ENCODE measurements around the gene WWC1. TPM values are rescaled to one million over a fixed set of nuclear protein-coding genes. Genes with fewer than 3 reads are reported as not detected.

Gene WWC1
- total and polyA plus RNA-seq, 10 of the 15 experiments (the other 5 are each of a cell fraction or from before 2014, with no cell fraction given), result 0.50 to 7.8 (median 2.5) TPM

DNA sequence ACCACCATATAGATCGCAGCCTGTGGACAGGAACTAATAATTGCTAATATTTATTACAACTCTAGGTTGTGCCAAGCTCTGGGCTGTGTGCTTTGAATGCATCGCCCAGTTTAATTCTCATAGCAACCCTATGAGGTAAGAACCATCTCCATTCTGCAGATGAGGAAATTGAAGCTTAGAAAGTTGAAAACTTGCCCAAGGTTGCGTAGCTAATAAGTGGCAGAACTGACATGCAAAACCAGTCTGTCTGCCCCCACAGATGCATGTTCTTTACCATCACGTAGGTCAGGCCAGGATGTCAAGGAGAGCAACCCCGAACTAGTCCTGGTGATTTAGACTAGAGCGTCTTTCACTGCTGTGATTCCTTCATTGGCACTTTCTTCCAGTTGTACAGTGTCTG, 15.6 kb downstream of the WWC1 start:
- Histone ChIP-seq H3K4me2 (ENCODE audit: control insufficient read depth, insufficient read depth) (no peak overlapping the region), H3K9ac (ENCODE audit: control insufficient read depth, insufficient read depth, low read length) (no peak overlapping the region), H3K9me3 (replicated peaks; ENCODE audit: control insufficient read depth, insufficient read depth, low read length) (no peaks in the 10 kb centered on the region), H3K79me2 (ENCODE audit: control insufficient read depth, insufficient read depth, low read length) (no peaks in the 10 kb centered on the region), H3K27ac (ENCODE audit: control insufficient read depth, insufficient read depth) (no peak overlapping the region), H3K4me1 (ENCODE audit: control insufficient read depth, insufficient read depth, low read length) (peaks cover 3% of the 10 kb centered on the region), H3K36me3 (ENCODE audit: control insufficient read depth in 2 of 2, insufficient read depth in 2 of 2, low read length in 1 of 2) (no peaks in the 10 kb centered on the region), H3K4me3 (no peak overlapping the region), H3K27me3 (replicated peaks in 1 of 2; ENCODE audit: control insufficient read depth in 2 of 2, insufficient read depth in 2 of 2, low read length in 1 of 2) (no peaks in the 10 kb centered on the region), H4K20me1 (ENCODE audit: control insufficient read depth, insufficient read depth) (no peaks in the 10 kb centered on the region), H2AFZ (ENCODE audit: control insufficient read depth, low read depth, low read length) (no peak overlapping the region)
- ChIA-PET CTCF (interaction anchor here (0.8 to 1.0 kb wide), 2 partner anchors 25 to 61 kb away, joined by 3 read pairs; no protein-coding TSS in a partner anchor), SMC1A (ENCODE audit: uncharacterized antibody, unreplicated experiment) (no interaction called here), POLR2A (interaction anchor here (0.7 kb wide), 1 partner anchor 63 kb away, joined by 3 read pairs; no protein-coding TSS in a partner anchor), RAD21 (ENCODE audit: unreplicated experiment) (no interaction called here)
- intact Hi-C loops (cut with micrococcal nuclease; ENCODE audit: unreplicated experiment) (no loop called here), in situ Hi-C loops (cut with MboI) (no loop called here)
- no TSS peak for BruUV-seq (replicated peaks)
- ATAC-seq (no peak), DNase-seq (ENCODE audit: low read depth, low spot score) (no peak), FAIRE-seq (no peak)
- WGBS (ENCODE audit: insufficient coverage, insufficient replicate concordance, low lambda C conversion rate, missing lambda C conversion rate), result 49% methylated on average over 6 of the region's 6 CpGs
- no peak for TF ChIP-seq NR2F1 (conservative IDR thresholded peaks at IDR 0.05)
- TF ChIP-seq, protein P1, sequence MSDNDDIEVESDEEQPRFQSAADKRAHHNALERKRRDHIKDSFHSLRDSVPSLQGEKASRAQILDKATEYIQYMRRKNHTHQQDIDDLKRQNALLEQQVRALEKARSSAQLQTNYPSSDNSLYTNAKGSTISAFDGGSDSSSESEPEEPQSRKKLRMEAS (IDR thresholded peaks at IDR 0.05; ENCODE audit: low read depth, low read length), result no peak
- no peak for TF ChIP-seq ZBED1 (IDR thresholded peaks at IDR 0.05; ENCODE audit: borderline replicate concordance)
- TF ChIP-seq, protein P2, sequence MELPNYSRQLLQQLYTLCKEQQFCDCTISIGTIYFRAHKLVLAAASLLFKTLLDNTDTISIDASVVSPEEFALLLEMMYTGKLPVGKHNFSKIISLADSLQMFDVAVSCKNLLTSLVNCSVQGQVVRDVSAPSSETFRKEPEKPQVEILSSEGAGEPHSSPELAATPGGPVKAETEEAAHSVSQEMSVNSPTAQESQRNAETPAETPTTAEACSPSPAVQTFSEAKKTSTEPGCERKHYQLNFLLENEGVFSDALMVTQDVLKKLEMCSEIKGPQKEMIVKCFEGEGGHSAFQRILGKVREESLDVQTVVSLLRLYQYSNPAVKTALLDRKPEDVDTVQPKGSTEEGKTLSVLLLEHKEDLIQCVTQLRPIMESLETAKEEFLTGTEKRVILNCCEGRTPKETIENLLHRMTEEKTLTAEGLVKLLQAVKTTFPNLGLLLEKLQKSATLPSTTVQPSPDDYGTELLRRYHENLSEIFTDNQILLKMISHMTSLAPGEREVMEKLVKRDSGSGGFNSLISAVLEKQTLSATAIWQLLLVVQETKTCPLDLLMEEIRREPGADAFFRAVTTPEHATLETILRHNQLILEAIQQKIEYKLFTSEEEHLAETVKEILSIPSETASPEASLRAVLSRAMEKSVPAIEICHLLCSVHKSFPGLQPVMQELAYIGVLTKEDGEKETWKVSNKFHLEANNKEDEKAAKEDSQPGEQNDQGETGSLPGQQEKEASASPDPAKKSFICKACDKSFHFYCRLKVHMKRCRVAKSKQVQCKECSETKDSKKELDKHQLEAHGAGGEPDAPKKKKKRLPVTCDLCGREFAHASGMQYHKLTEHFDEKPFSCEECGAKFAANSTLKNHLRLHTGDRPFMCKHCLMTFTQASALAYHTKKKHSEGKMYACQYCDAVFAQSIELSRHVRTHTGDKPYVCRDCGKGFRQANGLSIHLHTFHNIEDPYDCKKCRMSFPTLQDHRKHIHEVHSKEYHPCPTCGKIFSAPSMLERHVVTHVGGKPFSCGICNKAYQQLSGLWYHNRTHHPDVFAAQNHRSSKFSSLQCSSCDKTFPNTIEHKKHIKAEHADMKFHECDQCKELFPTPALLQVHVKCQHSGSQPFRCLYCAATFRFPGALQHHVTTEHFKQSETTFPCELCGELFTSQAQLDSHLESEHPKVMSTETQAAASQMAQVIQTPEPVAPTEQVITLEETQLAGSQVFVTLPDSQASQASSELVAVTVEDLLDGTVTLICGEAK (IDR thresholded peaks at IDR 0.05; ENCODE audit: borderline replicate concordance), result no peak
- no peak for TF ChIP-seq KDM1A (IDR thresholded peaks at IDR 0.05; ENCODE audit: borderline replicate concordance)
- no peak for TF ChIP-seq CHD1 (IDR thresholded peaks at IDR 0.05; ENCODE audit: low read depth, low read length)
- TF ChIP-seq STAT1 (conservative IDR thresholded peaks at IDR 0.05), result no peak
- TF ChIP-seq NFYB (IDR thresholded peaks at IDR 0.05; ENCODE audit: insufficient read depth, low read depth, low read length), result no peak
- TF ChIP-seq, protein P3, sequence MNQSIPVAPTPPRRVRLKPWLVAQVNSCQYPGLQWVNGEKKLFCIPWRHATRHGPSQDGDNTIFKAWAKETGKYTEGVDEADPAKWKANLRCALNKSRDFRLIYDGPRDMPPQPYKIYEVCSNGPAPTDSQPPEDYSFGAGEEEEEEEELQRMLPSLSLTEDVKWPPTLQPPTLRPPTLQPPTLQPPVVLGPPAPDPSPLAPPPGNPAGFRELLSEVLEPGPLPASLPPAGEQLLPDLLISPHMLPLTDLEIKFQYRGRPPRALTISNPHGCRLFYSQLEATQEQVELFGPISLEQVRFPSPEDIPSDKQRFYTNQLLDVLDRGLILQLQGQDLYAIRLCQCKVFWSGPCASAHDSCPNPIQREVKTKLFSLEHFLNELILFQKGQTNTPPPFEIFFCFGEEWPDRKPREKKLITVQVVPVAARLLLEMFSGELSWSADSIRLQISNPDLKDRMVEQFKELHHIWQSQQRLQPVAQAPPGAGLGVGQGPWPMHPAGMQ (IDR thresholded peaks at IDR 0.05; ENCODE audit: borderline replicate concordance), result no peak
